CD4-positive, alpha-beta T cell treated with Interleukin-17A for 4 hours (primary cell): ENCODE data around the gene STAB2.

Experiments
- DNase-seq: peaks from one replicate; pipeline ENCODE4 v3.0.0-alpha.2; 2020; ENCODE audit warnings: mixed read lengths

STAB2 gene

GRCh38 chr12:103586791-103587370 lies at the start of gene STAB2:
TSS of gene STAB2 (plus strand) at chr12:103587273. CDS start at chr12:103587477, 204 bp downstream.
- DNase-seq, result no peak

DNA sequence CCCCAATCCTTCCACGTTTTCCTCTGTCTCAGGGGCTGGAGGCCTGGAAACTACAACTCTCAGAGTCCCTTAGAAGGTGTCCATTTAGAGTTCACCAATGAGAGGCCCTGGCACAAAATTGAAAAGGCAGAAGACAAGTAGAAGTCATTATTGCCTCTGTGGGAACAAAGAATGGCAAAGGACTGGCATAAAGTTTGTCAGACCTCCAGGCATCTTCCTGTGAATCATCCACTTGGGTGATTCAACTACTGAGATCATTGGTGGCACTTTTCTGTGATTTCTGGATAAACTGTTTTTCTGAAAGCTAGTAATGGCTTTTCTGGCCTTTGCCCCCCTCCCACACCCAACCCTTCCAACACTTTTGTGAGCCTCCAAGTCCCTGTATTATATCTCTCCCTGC lies 48.7 kb upstream of the STAB2 start:
- no peak for DNase-seq

DNA sequence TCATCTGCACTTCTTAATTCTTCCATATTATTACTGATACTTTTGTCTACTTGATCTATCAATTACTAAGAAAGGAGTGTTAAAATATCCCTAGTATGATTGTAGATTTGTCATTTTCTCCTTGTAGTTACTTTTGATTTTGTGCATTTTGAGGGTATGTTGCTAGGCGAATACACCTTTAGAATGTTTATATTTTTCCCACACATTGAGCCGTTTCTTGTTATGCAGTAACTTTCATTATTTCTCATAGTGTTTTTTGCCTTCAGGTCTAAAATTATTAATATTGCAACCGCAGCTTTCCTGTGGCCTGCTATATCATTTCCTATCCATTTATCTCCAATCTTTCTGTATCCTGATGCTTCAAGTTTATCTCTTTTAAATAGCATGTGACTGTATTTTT lies 46.8 kb upstream of the STAB2 start:
- no peak for DNase-seq

- DNase-seq, result no peak
These were observed 45.0 kb upstream of the STAB2 start for GRCh38 chr12:103542078-103542477.

GRCh38 chr12:103546959-103547358 lies 40.1 kb upstream of the STAB2 start:
- DNase-seq, result no peak

DNA sequence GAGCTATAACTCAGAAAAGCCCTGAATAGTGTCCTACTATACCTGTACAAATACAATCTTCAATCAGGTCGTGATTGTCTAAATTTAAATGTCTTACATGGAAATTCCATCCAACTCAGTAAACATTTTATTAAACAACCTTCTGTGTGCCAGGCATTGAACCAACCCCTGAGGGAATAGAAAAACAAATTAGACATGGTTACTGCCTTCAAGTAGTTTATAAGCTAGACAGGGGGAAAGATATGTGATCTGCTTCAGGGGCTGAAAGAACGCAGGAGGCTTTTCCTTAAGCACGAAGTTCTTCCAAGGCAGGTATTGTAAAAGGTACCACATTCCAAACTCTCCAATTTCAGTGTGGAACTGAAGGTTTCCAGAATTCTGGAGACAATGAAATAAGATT lies 39.7 kb upstream of the STAB2 start:
- no peak for DNase-seq

- DNase-seq, result no peak
These were observed 39.1 kb upstream of the STAB2 start for GRCh38 chr12:103547929-103548328.

GRCh38 chr12:103548622-103549601 lies 38.2 kb upstream of the STAB2 start:
- DNase-seq, result peak; percentile 74

DNA sequence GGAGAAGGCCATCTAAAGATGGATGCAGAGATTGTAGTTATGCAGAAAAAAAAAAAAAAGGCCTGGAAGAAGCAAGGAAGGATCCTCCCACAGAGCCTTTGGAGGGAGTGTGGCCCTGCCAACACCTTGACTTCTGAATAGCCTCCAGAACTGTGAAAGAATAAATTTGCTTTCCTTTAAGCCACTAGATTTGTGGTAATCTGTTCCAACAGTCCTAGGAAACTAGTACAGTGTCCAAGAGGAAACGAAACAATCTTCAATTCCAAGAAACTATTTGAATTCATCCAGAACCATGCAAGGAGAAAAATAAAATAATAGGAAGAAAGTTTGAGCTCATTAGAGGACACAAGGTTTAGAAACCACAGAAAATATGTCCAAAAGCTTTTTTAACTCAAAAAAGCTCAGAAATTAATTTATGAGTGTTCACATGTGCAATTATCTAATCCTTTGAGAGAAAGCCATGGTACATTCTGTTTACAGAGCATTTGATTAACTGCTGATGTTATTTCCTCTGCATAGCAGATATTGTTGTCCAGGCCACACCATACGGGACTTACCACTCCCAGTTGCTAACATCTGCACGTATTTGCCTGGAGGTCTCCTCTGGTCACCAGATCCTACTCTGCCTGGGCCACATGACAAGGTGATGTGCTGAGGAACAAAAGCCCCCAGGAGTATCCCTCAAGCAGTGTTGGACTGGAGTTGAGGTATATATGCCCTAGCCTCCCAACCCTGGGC lies 30.0 kb upstream of the STAB2 start:
- DNase-seq, result no peak

- DNase-seq, result no peak
These were observed 29.5 kb upstream of the STAB2 start for GRCh38 chr12:103557628-103558010.

DNA sequence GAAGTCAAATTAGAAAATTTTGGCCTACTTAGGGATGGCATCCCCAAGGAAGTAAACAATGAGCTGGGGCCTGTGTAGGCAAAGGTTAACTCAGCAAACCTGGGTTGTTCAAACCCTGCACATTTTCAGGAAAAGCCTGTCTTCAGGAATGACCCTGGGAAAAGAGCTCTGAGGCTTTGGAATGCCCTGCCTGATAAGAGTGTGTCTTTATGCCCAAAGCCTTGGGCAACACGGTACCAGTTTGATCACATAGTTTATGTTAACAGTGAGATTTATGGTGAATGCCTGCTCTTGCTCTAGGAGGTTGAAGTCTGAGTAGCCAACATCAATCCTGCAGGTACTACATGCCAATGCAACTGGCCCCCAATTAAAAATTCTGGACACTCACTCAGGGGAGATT lies 28.2 kb upstream of the STAB2 start:
- DNase-seq, result no peak

- no peak for DNase-seq
These were observed 26.4 kb upstream of the STAB2 start for GRCh38 chr12:103560604-103561101.

GRCh38 chr12:103561174-103561573 lies 25.9 kb upstream of the STAB2 start:
- no peak for DNase-seq

DNA sequence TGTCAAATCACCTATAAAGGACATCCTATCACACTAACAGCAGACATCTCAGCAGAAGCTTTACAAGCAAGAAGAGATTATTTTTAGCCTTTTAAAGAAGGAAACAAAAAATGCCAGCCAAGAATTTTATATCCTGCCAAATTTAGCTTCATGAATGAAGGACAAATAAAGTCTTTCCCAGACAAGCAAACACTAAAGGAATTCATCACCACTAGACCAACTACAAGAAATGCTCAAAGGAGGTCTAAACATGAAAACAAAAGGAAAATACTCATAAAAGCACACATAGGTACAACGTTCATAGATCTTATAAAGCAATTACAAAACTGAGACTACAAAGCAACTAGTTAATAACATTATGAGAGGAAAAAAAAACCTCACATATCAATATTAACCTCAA lies 20.7 kb upstream of the STAB2 start:
- DNase-seq, result no peak

- no peak for DNase-seq
These were observed 17.8 kb upstream of the STAB2 start for GRCh38 chr12:103569278-103569677.

GRCh38 chr12:103571286-103571685 lies 15.8 kb upstream of the STAB2 start:
- no peak for DNase-seq

DNA sequence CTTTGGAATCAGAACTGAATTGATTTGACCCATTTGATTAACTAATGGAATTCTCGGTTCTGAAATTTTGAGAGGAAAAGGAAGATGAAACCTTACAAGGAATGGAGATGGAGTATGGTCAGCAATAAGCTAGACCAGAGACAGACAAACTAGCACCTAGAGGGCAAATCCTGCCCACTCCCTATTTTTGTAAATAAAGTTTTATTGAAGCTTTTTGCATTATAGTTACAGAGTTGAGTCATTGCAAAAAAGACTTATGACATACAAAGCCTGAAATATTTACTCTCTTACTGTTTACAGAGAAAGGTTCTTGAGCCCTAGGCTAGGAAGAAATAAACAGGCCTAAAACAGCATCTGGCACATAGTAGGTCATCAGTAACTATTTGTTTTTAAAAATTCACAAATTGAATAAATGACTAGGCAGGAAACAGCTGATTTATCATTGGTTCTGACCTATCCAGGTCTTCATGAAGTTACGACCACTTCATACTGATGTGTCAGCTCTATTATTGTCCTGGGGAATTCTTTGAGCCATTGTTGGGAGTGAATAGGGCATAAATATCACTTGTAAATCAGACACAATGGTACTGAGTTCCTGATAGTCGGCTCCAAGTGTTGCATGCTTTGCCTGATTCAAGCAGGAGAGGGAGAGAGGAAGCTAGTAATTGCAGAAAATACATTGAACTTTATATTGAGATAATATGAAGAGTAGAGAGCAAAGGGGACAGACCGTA lies 14.6 kb upstream of the STAB2 start:
- no peak for DNase-seq

GRCh38 chr12:103573185-103573584 lies 13.9 kb upstream of the STAB2 start:
- no peak for DNase-seq

DNA sequence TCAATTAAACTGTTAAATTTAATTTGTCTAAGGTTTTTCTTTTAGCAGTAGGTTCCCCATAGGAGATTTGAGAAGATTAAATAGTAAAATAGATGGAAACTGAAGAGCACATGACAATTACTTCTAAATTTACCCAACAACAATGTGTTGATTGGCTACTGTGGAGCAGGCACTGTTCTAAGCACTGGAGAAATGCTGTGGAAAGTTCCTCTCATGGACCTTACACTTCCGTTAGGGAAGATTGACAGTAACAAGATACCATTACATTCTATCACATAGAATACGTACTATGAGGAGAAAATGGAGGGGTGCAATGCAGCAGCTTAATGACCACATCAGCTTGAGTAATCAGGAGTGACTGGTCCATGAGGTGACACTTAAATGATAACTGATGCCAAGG lies 8.1 kb upstream of the STAB2 start:
- DNase-seq, result no peak

GRCh38 chr12:103580026-103580425 lies 7.0 kb upstream of the STAB2 start:
- no peak for DNase-seq

- DNase-seq, result no peak
These were observed 4.1 kb upstream of the STAB2 start for GRCh38 chr12:103583008-103583407.

GRCh38 chr12:103586132-103586531 lies 941 bp upstream of the STAB2 start:
- no peak for DNase-seq

- no peak for DNase-seq
These were observed 1.6 kb downstream of the STAB2 start for GRCh38 chr12:103588680-103589079.
